ENCODE measurements around the gene KRT85.
A peak's percentile ranks its signal among the peaks of the same experiment; 100 is the strongest.
"Not testable (repeated sequence)": the region's sequence is repeated elsewhere in the genome, so short reads cannot be mapped to it uniquely, and the experiment has no call there.

KRT85 gene

DNA sequence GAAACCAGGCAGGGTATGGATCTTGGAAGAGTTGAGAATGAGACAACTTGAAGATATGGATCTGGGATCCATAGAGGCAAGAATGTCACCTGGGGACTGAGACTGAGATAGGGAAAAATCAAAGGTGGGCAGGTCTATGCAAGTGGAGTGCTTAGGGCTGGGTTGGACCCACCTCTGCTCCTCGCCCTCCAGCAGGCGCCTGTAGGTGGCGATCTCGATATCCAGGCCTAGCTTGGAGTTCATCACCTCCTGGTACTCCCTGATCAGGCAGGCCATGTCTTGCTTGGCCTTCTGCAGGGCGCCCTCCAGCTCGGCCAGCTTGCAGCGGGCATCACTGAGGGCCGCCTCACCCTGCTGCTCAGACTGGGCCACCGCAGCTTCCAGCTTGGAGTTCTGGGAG is 51.6 kb downstream of the KRT85 start:
- TF ChIP-seq CTCF (conservative IDR thresholded peaks at IDR 0.05; ENCODE audit: low read length): peak; percentile 24
- not testable (repeated sequence) for DNase-seq (ENCODE audit: low read depth); H3K4me3 ChIP-seq (ENCODE audit: low read length)

- no peak for DNase-seq (ENCODE audit: low read depth)
- TF ChIP-seq CTCF (conservative IDR thresholded peaks at IDR 0.05; ENCODE audit: low read length): no peak
- H3K4me3 ChIP-seq (ENCODE audit: low read length): no peak overlapping the region
Observed at GRCh38 chr12:52314511-52314910, 52.8 kb downstream of the KRT85 start.

DNA sequence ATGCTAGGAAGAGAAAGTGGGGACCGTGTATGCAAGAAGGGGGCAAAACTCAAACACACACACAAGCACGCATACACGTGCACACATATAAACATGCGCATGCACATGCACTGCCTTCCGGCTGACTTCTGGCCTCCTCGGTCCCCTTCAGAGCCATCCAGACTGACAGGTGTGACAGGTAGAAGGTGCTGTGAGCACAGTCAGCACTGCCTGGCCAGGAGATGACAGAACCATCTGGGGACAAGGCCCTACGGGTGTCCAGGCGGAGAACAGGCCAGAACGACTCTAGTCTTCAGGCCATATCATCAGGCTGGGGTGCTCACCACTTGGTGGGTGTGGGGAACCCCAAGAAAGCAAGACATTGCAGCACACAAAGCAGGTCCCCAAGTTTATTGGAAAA is 53.4 kb downstream of the KRT85 start:
- no peak for TF ChIP-seq CTCF (conservative IDR thresholded peaks at IDR 0.05; ENCODE audit: low read length)

DNA sequence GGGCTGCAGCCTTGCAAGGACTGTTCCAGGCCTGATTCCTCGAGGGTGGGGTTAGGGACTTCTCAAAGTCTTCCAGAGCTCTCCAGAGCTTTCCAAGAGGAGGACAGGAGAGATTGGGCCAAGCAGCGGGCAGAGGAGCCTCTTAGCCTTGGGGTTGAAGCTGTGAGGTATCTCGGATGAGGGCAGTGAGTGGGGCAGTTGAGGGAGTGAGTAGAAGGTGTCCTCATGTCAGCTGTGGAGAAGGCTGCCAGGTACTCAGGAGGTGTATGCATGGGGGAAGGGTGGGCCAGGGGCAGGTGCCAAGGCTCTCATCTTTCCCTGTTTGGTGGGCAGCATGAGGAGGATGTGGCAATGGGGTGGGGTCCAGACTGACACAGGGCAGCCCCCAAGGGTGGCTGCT is 53.8 kb downstream of the KRT85 start:
- no peak overlapping the region for H3K4me3 ChIP-seq (ENCODE audit: low read length)
- TF ChIP-seq CTCF (conservative IDR thresholded peaks at IDR 0.05; ENCODE audit: low read length): no peak
- no peak for DNase-seq (ENCODE audit: low read depth)

More for the DNA sequence above, 53.4 kb downstream of the KRT85 start:
- H3K4me3 ChIP-seq (ENCODE audit: low read length): no peak overlapping the region
- DNase-seq (ENCODE audit: low read depth): no peak

- TF ChIP-seq CTCF (conservative IDR thresholded peaks at IDR 0.05; ENCODE audit: low read length): no peak
Observed at GRCh38 chr12:52312086-52312485, 55.2 kb downstream of the KRT85 start.

DNA sequence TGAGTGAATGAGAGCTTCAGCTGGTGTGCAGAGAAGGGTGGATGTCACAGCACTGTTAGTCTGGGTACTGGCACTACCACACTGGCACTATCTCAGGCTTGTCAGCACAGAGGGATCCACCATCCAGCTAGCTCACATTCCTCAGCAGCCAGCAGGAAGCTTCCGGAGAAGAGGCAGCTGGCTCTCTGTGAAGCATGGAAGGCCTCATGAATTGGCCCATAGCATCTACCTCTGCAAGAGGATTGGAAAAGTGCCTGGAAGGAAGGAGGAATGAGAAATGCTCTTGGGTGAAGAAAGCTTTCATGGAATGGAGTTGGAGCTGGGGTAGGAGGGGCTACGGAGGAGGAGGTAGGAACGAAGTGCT is 56.0 kb downstream of the KRT85 start:
- H3K4me3 ChIP-seq (ENCODE audit: low read length): no peak overlapping the region
- no peak for TF ChIP-seq CTCF (conservative IDR thresholded peaks at IDR 0.05; ENCODE audit: low read length)
- peak; percentile 66 for DNase-seq (ENCODE audit: low read depth)

More at GRCh38 chr12:52312086-52312485, 55.2 kb downstream of the KRT85 start:
- no peak overlapping the region for H3K4me3 ChIP-seq (ENCODE audit: low read length)
- DNase-seq (ENCODE audit: low read depth): no peak

GRCh38 chr12:52310622-52311284 is 56.5 kb downstream of the KRT85 start:
- peak; percentile 40 for DNase-seq (ENCODE audit: low read depth)
- no peak for TF ChIP-seq CTCF (conservative IDR thresholded peaks at IDR 0.05; ENCODE audit: low read length)

More at GRCh38 chr12:52310622-52311284, 56.5 kb downstream of the KRT85 start:
- H3K4me3 ChIP-seq (ENCODE audit: low read length): no peak overlapping the region

Measured in AG10803 (cell line).